Measurements from ENCODE around the gene BNC2.

BNC2 gene

DNA sequence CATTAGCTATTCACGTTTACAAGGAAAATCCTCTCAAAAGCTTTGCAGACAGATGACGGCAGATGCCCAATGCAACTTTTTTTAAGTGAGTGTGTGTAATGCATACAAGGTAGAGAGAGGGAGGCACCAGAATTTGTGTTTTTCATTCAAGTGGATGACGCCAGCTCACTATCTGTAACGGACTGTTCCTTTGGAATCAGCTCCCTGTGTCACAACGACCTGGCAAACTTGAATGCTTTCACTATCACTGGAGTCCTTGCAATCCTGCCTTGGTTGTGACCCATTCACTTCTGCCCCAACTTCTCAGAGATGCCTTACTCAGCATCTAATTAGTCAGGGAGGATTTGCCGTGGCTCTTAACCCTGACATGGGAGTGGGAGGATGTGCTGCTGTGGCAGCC lies 148.5 kb downstream of the BNC2 start:
- no peak for DNase-seq (ENCODE audit: low read depth in 1 of 2, low spot score in 1 of 2)
- no peak overlapping the region for H3K27ac ChIP-seq (replicated peaks)
- no peaks in the 10 kb centered on the region for H3K27me3 ChIP-seq (ENCODE audit: insufficient read depth, poor library complexity, severe bottlenecking)
- H3K4me3 ChIP-seq (replicated peaks; ENCODE audit: insufficient read depth, low read length) = no peak overlapping the region
- TF ChIP-seq POLR2AphosphoS5 (IDR thresholded peaks at IDR 0.05; ENCODE audit: low read depth) (no peak), SPI1 (IDR thresholded peaks at IDR 0.05; ENCODE audit: borderline replicate concordance, low read depth) (no peak), GABPA (IDR thresholded peaks at IDR 0.05; ENCODE audit: low read depth) (no peak)
- TF ChIP-seq, protein P1, sequence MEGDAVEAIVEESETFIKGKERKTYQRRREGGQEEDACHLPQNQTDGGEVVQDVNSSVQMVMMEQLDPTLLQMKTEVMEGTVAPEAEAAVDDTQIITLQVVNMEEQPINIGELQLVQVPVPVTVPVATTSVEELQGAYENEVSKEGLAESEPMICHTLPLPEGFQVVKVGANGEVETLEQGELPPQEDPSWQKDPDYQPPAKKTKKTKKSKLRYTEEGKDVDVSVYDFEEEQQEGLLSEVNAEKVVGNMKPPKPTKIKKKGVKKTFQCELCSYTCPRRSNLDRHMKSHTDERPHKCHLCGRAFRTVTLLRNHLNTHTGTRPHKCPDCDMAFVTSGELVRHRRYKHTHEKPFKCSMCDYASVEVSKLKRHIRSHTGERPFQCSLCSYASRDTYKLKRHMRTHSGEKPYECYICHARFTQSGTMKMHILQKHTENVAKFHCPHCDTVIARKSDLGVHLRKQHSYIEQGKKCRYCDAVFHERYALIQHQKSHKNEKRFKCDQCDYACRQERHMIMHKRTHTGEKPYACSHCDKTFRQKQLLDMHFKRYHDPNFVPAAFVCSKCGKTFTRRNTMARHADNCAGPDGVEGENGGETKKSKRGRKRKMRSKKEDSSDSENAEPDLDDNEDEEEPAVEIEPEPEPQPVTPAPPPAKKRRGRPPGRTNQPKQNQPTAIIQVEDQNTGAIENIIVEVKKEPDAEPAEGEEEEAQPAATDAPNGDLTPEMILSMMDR (IDR thresholded peaks at IDR 0.05; ENCODE audit: insufficient read depth, low read length) = no peak
- TF ChIP-seq, protein P2, sequence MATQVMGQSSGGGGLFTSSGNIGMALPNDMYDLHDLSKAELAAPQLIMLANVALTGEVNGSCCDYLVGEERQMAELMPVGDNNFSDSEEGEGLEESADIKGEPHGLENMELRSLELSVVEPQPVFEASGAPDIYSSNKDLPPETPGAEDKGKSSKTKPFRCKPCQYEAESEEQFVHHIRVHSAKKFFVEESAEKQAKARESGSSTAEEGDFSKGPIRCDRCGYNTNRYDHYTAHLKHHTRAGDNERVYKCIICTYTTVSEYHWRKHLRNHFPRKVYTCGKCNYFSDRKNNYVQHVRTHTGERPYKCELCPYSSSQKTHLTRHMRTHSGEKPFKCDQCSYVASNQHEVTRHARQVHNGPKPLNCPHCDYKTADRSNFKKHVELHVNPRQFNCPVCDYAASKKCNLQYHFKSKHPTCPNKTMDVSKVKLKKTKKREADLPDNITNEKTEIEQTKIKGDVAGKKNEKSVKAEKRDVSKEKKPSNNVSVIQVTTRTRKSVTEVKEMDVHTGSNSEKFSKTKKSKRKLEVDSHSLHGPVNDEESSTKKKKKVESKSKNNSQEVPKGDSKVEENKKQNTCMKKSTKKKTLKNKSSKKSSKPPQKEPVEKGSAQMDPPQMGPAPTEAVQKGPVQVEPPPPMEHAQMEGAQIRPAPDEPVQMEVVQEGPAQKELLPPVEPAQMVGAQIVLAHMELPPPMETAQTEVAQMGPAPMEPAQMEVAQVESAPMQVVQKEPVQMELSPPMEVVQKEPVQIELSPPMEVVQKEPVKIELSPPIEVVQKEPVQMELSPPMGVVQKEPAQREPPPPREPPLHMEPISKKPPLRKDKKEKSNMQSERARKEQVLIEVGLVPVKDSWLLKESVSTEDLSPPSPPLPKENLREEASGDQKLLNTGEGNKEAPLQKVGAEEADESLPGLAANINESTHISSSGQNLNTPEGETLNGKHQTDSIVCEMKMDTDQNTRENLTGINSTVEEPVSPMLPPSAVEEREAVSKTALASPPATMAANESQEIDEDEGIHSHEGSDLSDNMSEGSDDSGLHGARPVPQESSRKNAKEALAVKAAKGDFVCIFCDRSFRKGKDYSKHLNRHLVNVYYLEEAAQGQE (IDR thresholded peaks at IDR 0.05; ENCODE audit: insufficient replicate concordance, low read depth) = no peak

DNA sequence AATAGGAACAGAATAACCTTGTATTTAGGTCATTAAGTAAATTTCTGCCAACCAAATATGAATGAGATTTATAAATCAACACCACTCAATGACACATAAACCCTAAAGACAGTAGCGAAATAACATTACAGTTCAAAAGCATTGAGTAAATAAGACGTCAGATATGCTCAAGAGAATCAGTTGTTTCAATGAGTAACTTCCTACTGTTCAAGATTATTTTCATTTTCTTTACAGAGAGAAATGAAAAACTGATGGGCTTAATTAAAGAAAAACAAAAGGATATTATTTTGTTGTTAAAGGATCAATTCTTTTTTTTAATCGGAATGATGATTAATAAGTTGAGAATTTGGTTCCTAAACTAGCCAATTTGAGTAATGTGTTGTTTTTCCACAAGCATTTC lies 150.1 kb downstream of the BNC2 start:
- Histone ChIP-seq H3K27ac (replicated peaks) (no peak overlapping the region), H3K4me3 (replicated peaks; ENCODE audit: insufficient read depth, low read length) (no peak overlapping the region), H3K27me3 (ENCODE audit: insufficient read depth, poor library complexity, severe bottlenecking) (no peaks in the 10 kb centered on the region)
- TF ChIP-seq, protein P1 (IDR thresholded peaks at IDR 0.05; ENCODE audit: insufficient read depth, low read length) = no peak
- TF ChIP-seq SPI1 (IDR thresholded peaks at IDR 0.05; ENCODE audit: borderline replicate concordance, low read depth) (no peak), POLR2AphosphoS5 (IDR thresholded peaks at IDR 0.05; ENCODE audit: low read depth) (no peak), GABPA (IDR thresholded peaks at IDR 0.05; ENCODE audit: low read depth) (no peak)
- TF ChIP-seq, protein P2 (IDR thresholded peaks at IDR 0.05; ENCODE audit: insufficient replicate concordance, low read depth) = no peak
- DNase-seq (ENCODE audit: low read depth in 1 of 2, low spot score in 1 of 2) = no peak

DNA sequence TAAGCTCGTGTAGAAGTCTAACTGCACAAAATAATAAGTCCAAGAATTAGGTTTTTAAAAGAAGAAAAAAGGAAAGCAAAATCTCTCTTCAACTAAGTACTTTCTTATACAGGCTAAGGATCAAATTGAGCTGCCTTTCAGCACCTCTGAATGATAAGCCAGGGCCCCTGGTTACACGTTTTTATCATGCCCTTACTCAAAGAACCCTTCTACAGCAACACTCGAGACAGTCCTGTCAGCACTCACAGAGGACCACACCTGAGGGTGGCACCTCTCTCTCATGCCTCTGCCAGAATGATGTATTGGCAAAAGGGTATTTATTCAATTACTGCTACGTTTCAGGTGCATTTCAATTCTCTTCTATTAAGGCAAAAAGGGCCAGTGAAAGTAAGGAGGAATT lies 150.5 kb downstream of the BNC2 start:
- Histone ChIP-seq H3K27me3 (ENCODE audit: insufficient read depth, poor library complexity, severe bottlenecking) (no peaks in the 10 kb centered on the region), H3K4me3 (replicated peaks; ENCODE audit: insufficient read depth, low read length) (no peak overlapping the region), H3K27ac (replicated peaks) (no peak overlapping the region)
- DNase-seq (ENCODE audit: low read depth in 1 of 2, low spot score in 1 of 2) = no peak
- TF ChIP-seq, protein P1 (IDR thresholded peaks at IDR 0.05; ENCODE audit: insufficient read depth, low read length) = no peak
- TF ChIP-seq GABPA (IDR thresholded peaks at IDR 0.05; ENCODE audit: low read depth) (no peak), SPI1 (IDR thresholded peaks at IDR 0.05; ENCODE audit: borderline replicate concordance, low read depth) (no peak), POLR2AphosphoS5 (IDR thresholded peaks at IDR 0.05; ENCODE audit: low read depth) (no peak)
- TF ChIP-seq, protein P2 (IDR thresholded peaks at IDR 0.05; ENCODE audit: insufficient replicate concordance, low read depth) = no peak
